ENCODE data around the gene GCSH.

- TF ChIP-seq CTCF (IDR thresholded peaks at IDR 0.05; ENCODE audit: insufficient read depth, low read depth, low read length) = no peak
- no peak for TF ChIP-seq EZH2 (IDR thresholded peaks at IDR 0.05; ENCODE audit: insufficient read depth, low read length)
Measured at GRCh38 chr16:81123092-81123852, 27.1 kb upstream of the GCSH start.
